Pancreas (tissue), 10 donors: ENCODE data around the gene ARHGAP4. TPM values are rescaled to one million over a fixed set of nuclear protein-coding genes. Genes with fewer than 3 reads are reported as not detected.

Experiments used
- ATAC-seq, 4 donors: fragments of 200-7000 bp; cut with Tn5 transposase; one replicate each; pipeline versions ENCODE4 v1.8.0 to v1.9.1; 2020; ENCODE audit warnings: mild to moderate bottlenecking in 4 of 4, moderate library complexity in 4 of 4
- DNase-seq, 6 donors: peaks; one replicate each; pipeline ENCODE4 v3.0.0-alpha.2; 2020
- FAIRE-seq: peaks from 2 replicates; lab custom pipeline; 2012; peaks lifted over from hg19 to GRCh38; lab: Jason Lieb, UNC
- H3K27ac ChIP-seq, 4 donors: fragments of 200-600 bp; sonication (generic); 1 replicate in 3 of 4; 2 replicates in 1 of 4; pipeline versions ENCODE4 v1.5.0 to v1.8.0; 2020
- H3K27me3 ChIP-seq, 4 donors: fragments of 200-600 bp; one replicate each; pipeline ENCODE4 v1.8.0; 2021
- H3K36me3 ChIP-seq, 3 donors: fragments of 200-600 bp; sonication (generic) in 1 of 3; one replicate each; pipeline versions ENCODE4 v1.5.0 to v1.8.0; 2020 to 2021
- H3K4me1 ChIP-seq, 3 donors: fragments of 200-600 bp; one replicate each; pipeline ENCODE4 v1.8.0; 2021
- H3K4me3 ChIP-seq, 4 donors: fragments of 200-600 bp; sonication (generic) in 2 of 4; one replicate each; pipeline versions ENCODE4 v1.5.0 to v1.8.0; 2020 to 2021
- H3K9me3 ChIP-seq, 4 donors: fragments of 200-600 bp; one replicate each; pipeline ENCODE4 v1.8.0; 2021
- CTCF ChIP-seq, 4 donors: fragments of 200-600 bp; sonication (generic) in 3 of 4; IDR thresholded peaks; one replicate each; pipeline versions ENCODE4 v1.5.0 to v1.8.0; 2021; ENCODE audit warnings: antibody characterized with exemption in 4 of 4
- whole genome bisulfite sequencing, 2 donors: extraction: QIAGEN DNeasy Blood & Tissue Kit; methylation state at CpG; one replicate each; pipeline ENCODE4 v1.1.7; 2013; 5-methylcytosine and 5-hydroxymethylcytosine counted together
- intact Hi-C, 3 donors: fragments of 100-400 bp; cut with DNase I; formaldehyde crosslinking; loops; one replicate each; pipeline versions ENCODE4 v1.11.1 to v1.14.2; 2022
- polyA plus RNA-seq, 2 donors: library from polyadenylated mRNA; stranded (reverse); fragments of 200-250 nt; gene quantifications; one replicate each; pipeline ENCODE4 v1.2.3, GENCODE V29; 2013
- total RNA-seq, 6 donors: library from RNA; stranded (reverse); fragmentation: NEBNext Ultra II Directional in 4 of 6; extraction: Animal tissue kit (Norgen Biotek cat#: 25700) in 4 of 6; gene quantifications; one replicate each; pipeline versions ENCODE4 v1.2.1 to v1.2.4, GENCODE V29; 2021 to 2023
- donor health status: healthy with polysubstance abuse.
- donor health status: DM: no; HTN: no; CAD: no; lungs with moderate emphysema.
- donor health status: DM: no; HTN: no; CAD: no.
- donor health status: control.
- donor health status: control.
- donor health status: Bipolar disorder and iron deficiency.
- donor health status: DM: yes; HTN: yes; CAD: no.
- donor health status: DM: no; HTN: no; CAD: no.
- donor health status: DM: no; HTN: no; CAD: no.
- donor health status: DM: yes; HTN: yes; CAD: no.

The ARHGAP4 gene
- total and polyA plus RNA-seq, 8 donors = 1.9 to 71.7 (median 10.1) TPM

GRCh38 chrX:153877571-153878261, 48.3 kb downstream of the ARHGAP4 start:
- TF ChIP-seq CTCF (IDR thresholded peaks at IDR 0.05) = no peak
- WGBS, 2 donors = 78 to 83% methylated on average over 8 of the region's 8 CpGs
- Histone ChIP-seq H3K36me3 (no peaks in the 10 kb centered on the region), H3K27ac (no peak overlapping the region), H3K27me3 (peaks cover 0 to 13% (median 1%) of the 10 kb centered on the region in 4 donors), H3K4me1 (no peaks in the 10 kb centered on the region), H3K4me3 (no peak overlapping the region), H3K9me3 (no peaks in the 10 kb centered on the region)
- ATAC-seq = no peak
- no peak for FAIRE-seq
- no peak for DNase-seq
- intact Hi-C loops = loop anchor here in 1 of 3 donors (10.0 kb wide), 2 partner anchors 57 to 63 kb away; partner anchors contain the start of gene NAA10

GRCh38 chrX:153876112-153876491, 50.0 kb downstream of the ARHGAP4 start:
- no peak for DNase-seq
- Histone ChIP-seq H3K27ac (no peak overlapping the region), H3K4me3 (no peak overlapping the region), H3K36me3 (no peaks in the 10 kb centered on the region), H3K27me3 (peaks cover 0 to 3% (median 0%) of the 10 kb centered on the region in 4 donors), H3K4me1 (no peaks in the 10 kb centered on the region), H3K9me3 (no peaks in the 10 kb centered on the region)
- intact Hi-C loops = loop anchor here in 1 of 3 donors (10.0 kb wide), 2 partner anchors 59 to 61 kb away; partner anchors contain the start of gene NAA10
- FAIRE-seq = no peak
- WGBS, 2 donors = 26 to 58% methylated on average over 3 of the region's 3 CpGs
- no peak for TF ChIP-seq CTCF (IDR thresholded peaks at IDR 0.05)
- ATAC-seq = no peak

GRCh38 chrX:153875391-153876111, 50.5 kb downstream of the ARHGAP4 start:
- H3K4me1 ChIP-seq = no peaks in the 10 kb centered on the region
- no peaks in the 10 kb centered on the region for H3K36me3 ChIP-seq
- no peaks in the 10 kb centered on the region for H3K9me3 ChIP-seq
- H3K27me3 ChIP-seq = peaks cover 0 to 3% (median 0%) of the 10 kb centered on the region in 4 donors
- ATAC-seq (peak; percentile 64 to 98 (median 85)), FAIRE-seq (no peak), DNase-seq (peak; percentile 12 to 85 (median 60))
- no peak overlapping the region for H3K4me3 ChIP-seq
- TF ChIP-seq CTCF (IDR thresholded peaks at IDR 0.05) = no peak
- intact Hi-C loops = loop anchor here in 1 of 3 donors (10.0 kb wide), 2 partner anchors 59 to 61 kb away; partner anchors contain the start of gene NAA10
- 2 to 8% methylated on average over 26 to 39 of the region's 42 CpGs for WGBS, 2 donors
- H3K27ac ChIP-seq = no peak overlapping the region

- DNase-seq = no peak
- H3K27me3 ChIP-seq = peaks cover 0 to 6% (median 0%) of the 10 kb centered on the region in 4 donors
- 67 to 71% methylated on average over 13 of the region's 13 CpGs for WGBS, 2 donors
- ATAC-seq = no peak
- H3K27ac ChIP-seq = no peak overlapping the region
- no peaks in the 10 kb centered on the region for H3K9me3 ChIP-seq
- FAIRE-seq = no peak
- H3K4me3 ChIP-seq = no peak overlapping the region
- no peaks in the 10 kb centered on the region for H3K36me3 ChIP-seq
- no peak for TF ChIP-seq CTCF (IDR thresholded peaks at IDR 0.05)
- H3K4me1 ChIP-seq = no peaks in the 10 kb centered on the region
- intact Hi-C loops = loop anchor here in 1 of 3 donors (10.0 kb wide), 2 partner anchors 60 kb away; partner anchors contain the start of gene NAA10
Observed at GRCh38 chrX:153874366-153875125, 51.5 kb downstream of the ARHGAP4 start.
